MG63 (cell line): ENCODE measurements around the gene AGR2. TPM values are rescaled to one million over a fixed set of nuclear protein-coding genes. Genes with fewer than 3 reads are reported as not detected.
A peak's percentile ranks its signal among the peaks of the same experiment; 100 is the strongest.
"Not testable (repeated sequence)": the region's sequence is repeated elsewhere in the genome, so short reads cannot be mapped to it uniquely, and the experiment has no call there.

ENCODE experiments used
- DNase-seq: peaks from one replicate; pipeline ENCODE4 v3.0.0-alpha.2; 2020
- H3K27me3 ChIP-seq: fragments of 250-450 bp; sonication (Bioruptor Pico); 2 replicates; pipeline ENCODE4 v1.5.1; 2020; ENCODE audit warnings: mild to moderate bottlenecking, moderate library complexity
- H3K36me3 ChIP-seq: fragments of 250-450 bp; sonication (Bioruptor Pico); 2 replicates; pipeline ENCODE4 v1.5.1; 2020; ENCODE audit warnings: mild to moderate bottlenecking, moderate library complexity
- H3K4me3 ChIP-seq: fragments of 250-450 bp; sonication (Bioruptor Pico); 2 replicates; pipeline ENCODE4 v1.5.1; 2020; ENCODE audit warnings: mild to moderate bottlenecking, moderate library complexity
- H3K9me3 ChIP-seq: fragments of 250-450 bp; sonication (Bioruptor Pico); 2 replicates; pipeline ENCODE4 v1.5.1; 2020; ENCODE audit warnings: mild to moderate bottlenecking, moderate library complexity
- total RNA-seq: library from RNA; depleted of rRNA; stranded (reverse); fragments of >200 nt; shearing (Covaris generic); gene quantifications from 2 replicates; pipeline ENCODE4 v1.2.3, GENCODE V29; 2014; ENCODE audit warnings: low replicate concordance

The AGR2 gene
- total RNA-seq, 1 experiment from 2014 or later, result not detected

GRCh38 chr7:16791905-16792698, 12.7 kb downstream of the AGR2 start:
- Histone ChIP-seq H3K27me3 (no peaks in the 10 kb centered on the region), H3K36me3 (no peaks in the 10 kb centered on the region), H3K4me3 (no peak overlapping the region), H3K9me3 (no peaks in the 10 kb centered on the region)
- DNase-seq, result no peak

GRCh38 chr7:16791071-16791470, 13.7 kb downstream of the AGR2 start:
- Histone ChIP-seq H3K27me3 (no peaks in the 10 kb centered on the region), H3K36me3 (no peaks in the 10 kb centered on the region), H3K4me3 (no peak overlapping the region), H3K9me3 (no peaks in the 10 kb centered on the region)
- DNase-seq, result no peak

- Histone ChIP-seq H3K9me3 (no peaks in the 10 kb centered on the region), H3K4me3 (no peak overlapping the region), H3K27me3 (no peaks in the 10 kb centered on the region; the same call in 1 of the 2 replicates), H3K36me3 (no peaks in the 10 kb centered on the region)
- DNase-seq, result no peak
These were observed 17.7 kb downstream of the AGR2 start for GRCh38 chr7:16787127-16787526.

- H3K36me3 ChIP-seq, result no peaks in the 10 kb centered on the region
- H3K4me3 ChIP-seq, result no peak overlapping the region
- H3K9me3 ChIP-seq, result no peaks in the 10 kb centered on the region
- DNase-seq, result no peak
- H3K27me3 ChIP-seq, result no peaks in the 10 kb centered on the region; the same call in 1 of the 2 replicates
These were observed 18.5 kb downstream of the AGR2 start for GRCh38 chr7:16786257-16786656.

- Histone ChIP-seq H3K4me3 (no peak overlapping the region), H3K9me3 (no peaks in the 10 kb centered on the region), H3K36me3 (no peaks in the 10 kb centered on the region), H3K27me3 (no peaks in the 10 kb centered on the region; the same call in 1 of the 2 replicates)
- DNase-seq, result no peak
These were observed 19.0 kb downstream of the AGR2 start for GRCh38 chr7:16785846-16786245.

- Histone ChIP-seq H3K4me3 (no peak overlapping the region), H3K27me3 (no peaks in the 10 kb centered on the region; the same call in 1 of the 2 replicates), H3K9me3 (no peaks in the 10 kb centered on the region), H3K36me3 (no peaks in the 10 kb centered on the region)
- no peak for DNase-seq
These were observed 19.5 kb downstream of the AGR2 start for GRCh38 chr7:16785321-16785720.

GRCh38 chr7:16780596-16780995, 24.2 kb downstream of the AGR2 start:
- H3K4me3 ChIP-seq, result no peak overlapping the region
- DNase-seq, result no peak

GRCh38 chr7:16779051-16779450, 25.7 kb downstream of the AGR2 start:
- Histone ChIP-seq H3K9me3 (no peaks in the 10 kb centered on the region), H3K36me3 (no peaks in the 10 kb centered on the region), H3K27me3 (no peaks in the 10 kb centered on the region), H3K4me3 (no peak overlapping the region)
- no peak for DNase-seq

More at GRCh38 chr7:16780596-16780995, 24.2 kb downstream of the AGR2 start:
- no peaks in the 10 kb centered on the region; the same call in 1 of the 2 replicates for H3K27me3 ChIP-seq
- H3K9me3 ChIP-seq, result no peaks in the 10 kb centered on the region
- H3K36me3 ChIP-seq, result no peaks in the 10 kb centered on the region

- no peak for DNase-seq
- Histone ChIP-seq H3K27me3 (no peaks in the 10 kb centered on the region), H3K36me3 (no peaks in the 10 kb centered on the region), H3K9me3 (no peaks in the 10 kb centered on the region), H3K4me3 (no peak overlapping the region)
These were observed 26.3 kb downstream of the AGR2 start for GRCh38 chr7:16778476-16778875.

- Histone ChIP-seq H3K4me3 (no peak overlapping the region), H3K36me3 (no peaks in the 10 kb centered on the region), H3K27me3 (no peaks in the 10 kb centered on the region), H3K9me3 (no peaks in the 10 kb centered on the region)
- DNase-seq, result no peak
These were observed 28.7 kb downstream of the AGR2 start for GRCh38 chr7:16776053-16776452.

GRCh38 chr7:16774986-16775385, 29.8 kb downstream of the AGR2 start:
- no peaks in the 10 kb centered on the region for H3K9me3 ChIP-seq
- H3K4me3 ChIP-seq, result no peak overlapping the region
- H3K36me3 ChIP-seq, result no peaks in the 10 kb centered on the region
- no peak for DNase-seq
- no peaks in the 10 kb centered on the region for H3K27me3 ChIP-seq

- no peaks in the 10 kb centered on the region for H3K36me3 ChIP-seq
- no peaks in the 10 kb centered on the region for H3K9me3 ChIP-seq
- no peaks in the 10 kb centered on the region for H3K27me3 ChIP-seq
- H3K4me3 ChIP-seq, result no peak overlapping the region
- no peak for DNase-seq
These were observed 30.5 kb downstream of the AGR2 start for GRCh38 chr7:16774294-16774693.

- Histone ChIP-seq H3K9me3 (no peaks in the 10 kb centered on the region), H3K4me3 (no peak overlapping the region), H3K27me3 (no peaks in the 10 kb centered on the region), H3K36me3 (no peaks in the 10 kb centered on the region)
- DNase-seq, result no peak
These were observed 30.9 kb downstream of the AGR2 start for GRCh38 chr7:16773884-16774283.

GRCh38 chr7:16773326-16773725, 31.5 kb downstream of the AGR2 start:
- no peaks in the 10 kb centered on the region for H3K27me3 ChIP-seq
- no peaks in the 10 kb centered on the region for H3K36me3 ChIP-seq
- DNase-seq, result no peak
- no peaks in the 10 kb centered on the region for H3K9me3 ChIP-seq
- H3K4me3 ChIP-seq, result no peak overlapping the region

GRCh38 chr7:16770657-16771329, 34.0 kb downstream of the AGR2 start:
- Histone ChIP-seq H3K36me3 (no peaks in the 10 kb centered on the region), H3K27me3 (no peaks in the 10 kb centered on the region), H3K9me3 (no peaks in the 10 kb centered on the region), H3K4me3 (peak overlapping the region; percentile 20)
- no peak for DNase-seq

- not testable (repeated sequence) for H3K9me3 ChIP-seq, DNase-seq, H3K36me3 ChIP-seq, H3K4me3 ChIP-seq, H3K27me3 ChIP-seq
These were observed 34.8 kb downstream of the AGR2 start for GRCh38 chr7:16769994-16770393.

- Histone ChIP-seq H3K4me3 (no peak overlapping the region), H3K36me3 (no peaks in the 10 kb centered on the region), H3K27me3 (no peaks in the 10 kb centered on the region), H3K9me3 (no peaks in the 10 kb centered on the region)
- DNase-seq, result no peak
These were observed 39.4 kb downstream of the AGR2 start for GRCh38 chr7:16765436-16765859.

- no peaks in the 10 kb centered on the region for H3K9me3 ChIP-seq
- H3K4me3 ChIP-seq, result no peak overlapping the region
- no peaks in the 10 kb centered on the region for H3K27me3 ChIP-seq
- no peaks in the 10 kb centered on the region for H3K36me3 ChIP-seq
- no peak for DNase-seq
These were observed 39.9 kb downstream of the AGR2 start for GRCh38 chr7:16764942-16765341.
